ENCODE measurements around the gene TPK1.
"Not testable (repeated sequence)": the region's sequence is repeated elsewhere in the genome, so short reads cannot be mapped to it uniquely, and the experiment has no call there.

The TPK1 gene

GRCh38 chr7:144596953-144597352 is 238.9 kb downstream of the TPK1 start:
- TF ChIP-seq POLR2A (IDR thresholded peaks at IDR 0.05; ENCODE audit: low read depth, low read length), result no peak
- TF ChIP-seq POLR2AphosphoS5 (IDR thresholded peaks at IDR 0.05; ENCODE audit: low read depth, low read length), result no peak
- no peak for TF ChIP-seq TAF1 (IDR thresholded peaks at IDR 0.05; ENCODE audit: borderline replicate concordance, low read depth, low read length)
- DNase-seq (ENCODE audit: insufficient read length), result no peak
- no peak for FAIRE-seq

- DNase-seq (ENCODE audit: insufficient read length), result no peak
- TF ChIP-seq POLR2AphosphoS5 (IDR thresholded peaks at IDR 0.05; ENCODE audit: low read depth, low read length), result no peak
- TF ChIP-seq POLR2A (IDR thresholded peaks at IDR 0.05; ENCODE audit: low read depth, low read length), result no peak
- no peak for TF ChIP-seq TAF1 (IDR thresholded peaks at IDR 0.05; ENCODE audit: borderline replicate concordance, low read depth, low read length)
- FAIRE-seq, result no peak
These were observed 241.3 kb downstream of the TPK1 start for GRCh38 chr7:144594580-144594979.

- TF ChIP-seq TAF1 (IDR thresholded peaks at IDR 0.05; ENCODE audit: borderline replicate concordance, low read depth, low read length), result no peak
- TF ChIP-seq POLR2A (IDR thresholded peaks at IDR 0.05; ENCODE audit: low read depth, low read length), result no peak
- no peak for TF ChIP-seq POLR2AphosphoS5 (IDR thresholded peaks at IDR 0.05; ENCODE audit: low read depth, low read length)
- DNase-seq (ENCODE audit: insufficient read length), result no peak
- no peak for FAIRE-seq
These were observed 247.2 kb downstream of the TPK1 start for GRCh38 chr7:144588559-144589051.

GRCh38 chr7:144587701-144588100 is 248.2 kb downstream of the TPK1 start:
- no peak for FAIRE-seq
- TF ChIP-seq POLR2A (IDR thresholded peaks at IDR 0.05; ENCODE audit: low read depth, low read length), result no peak
- no peak for TF ChIP-seq TAF1 (IDR thresholded peaks at IDR 0.05; ENCODE audit: borderline replicate concordance, low read depth, low read length)
- no peak for TF ChIP-seq POLR2AphosphoS5 (IDR thresholded peaks at IDR 0.05; ENCODE audit: low read depth, low read length)
- no peak for DNase-seq (ENCODE audit: insufficient read length)

- TF ChIP-seq POLR2A (IDR thresholded peaks at IDR 0.05; ENCODE audit: low read depth, low read length) (no peak), TAF1 (IDR thresholded peaks at IDR 0.05; ENCODE audit: borderline replicate concordance, low read depth, low read length) (no peak), POLR2AphosphoS5 (IDR thresholded peaks at IDR 0.05; ENCODE audit: low read depth, low read length) (no peak)
- DNase-seq (ENCODE audit: insufficient read length) (no peak), FAIRE-seq (no peak)
These were observed 251.1 kb downstream of the TPK1 start for GRCh38 chr7:144584726-144585125.

GRCh38 chr7:144579687-144580086 is 256.2 kb downstream of the TPK1 start:
- no peak for FAIRE-seq
- DNase-seq (ENCODE audit: insufficient read length), result no peak
- no peak for TF ChIP-seq POLR2AphosphoS5 (IDR thresholded peaks at IDR 0.05; ENCODE audit: low read depth, low read length)
- TF ChIP-seq POLR2A (IDR thresholded peaks at IDR 0.05; ENCODE audit: low read depth, low read length), result no peak
- no peak for TF ChIP-seq TAF1 (IDR thresholded peaks at IDR 0.05; ENCODE audit: borderline replicate concordance, low read depth, low read length)

GRCh38 chr7:144575456-144575855 is 260.4 kb downstream of the TPK1 start:
- FAIRE-seq (no peak), DNase-seq (ENCODE audit: insufficient read length) (no peak)
- TF ChIP-seq POLR2AphosphoS5 (IDR thresholded peaks at IDR 0.05; ENCODE audit: low read depth, low read length) (no peak), TAF1 (IDR thresholded peaks at IDR 0.05; ENCODE audit: borderline replicate concordance, low read depth, low read length) (no peak), POLR2A (IDR thresholded peaks at IDR 0.05; ENCODE audit: low read depth, low read length) (no peak)

GRCh38 chr7:144574753-144575152 is 261.1 kb downstream of the TPK1 start:
- not testable (repeated sequence) for DNase-seq (ENCODE audit: insufficient read length); FAIRE-seq

GRCh38 chr7:144568233-144568632 is 267.6 kb downstream of the TPK1 start:
- TF ChIP-seq POLR2A (IDR thresholded peaks at IDR 0.05; ENCODE audit: low read depth, low read length) (no peak), TAF1 (IDR thresholded peaks at IDR 0.05; ENCODE audit: borderline replicate concordance, low read depth, low read length) (no peak), POLR2AphosphoS5 (IDR thresholded peaks at IDR 0.05; ENCODE audit: low read depth, low read length) (no peak)
- no peak for FAIRE-seq
- no peak for DNase-seq (ENCODE audit: insufficient read length)

- FAIRE-seq (no peak), DNase-seq (ENCODE audit: insufficient read length) (no peak)
- TF ChIP-seq POLR2AphosphoS5 (IDR thresholded peaks at IDR 0.05; ENCODE audit: low read depth, low read length), result no peak
- TF ChIP-seq TAF1 (IDR thresholded peaks at IDR 0.05; ENCODE audit: borderline replicate concordance, low read depth, low read length), result no peak
- no peak for TF ChIP-seq POLR2A (IDR thresholded peaks at IDR 0.05; ENCODE audit: low read depth, low read length)
These were observed 270.3 kb downstream of the TPK1 start for GRCh38 chr7:144565586-144565985.

GRCh38 chr7:144549861-144550260 is 286.0 kb downstream of the TPK1 start:
- FAIRE-seq (no peak), DNase-seq (ENCODE audit: insufficient read length) (no peak)
- TF ChIP-seq POLR2A (IDR thresholded peaks at IDR 0.05; ENCODE audit: low read depth, low read length) (no peak), POLR2AphosphoS5 (IDR thresholded peaks at IDR 0.05; ENCODE audit: low read depth, low read length) (no peak), TAF1 (IDR thresholded peaks at IDR 0.05; ENCODE audit: borderline replicate concordance, low read depth, low read length) (no peak)

GRCh38 chr7:144548556-144548955 is 287.3 kb downstream of the TPK1 start:
- TF ChIP-seq POLR2A (IDR thresholded peaks at IDR 0.05; ENCODE audit: low read depth, low read length) (no peak), TAF1 (IDR thresholded peaks at IDR 0.05; ENCODE audit: borderline replicate concordance, low read depth, low read length) (no peak), POLR2AphosphoS5 (IDR thresholded peaks at IDR 0.05; ENCODE audit: low read depth, low read length) (no peak)
- FAIRE-seq (no peak), DNase-seq (ENCODE audit: insufficient read length) (no peak)

GRCh38 chr7:144547888-144548287 is 288.0 kb downstream of the TPK1 start:
- DNase-seq (ENCODE audit: insufficient read length) (no peak), FAIRE-seq (no peak)
- TF ChIP-seq POLR2A (IDR thresholded peaks at IDR 0.05; ENCODE audit: low read depth, low read length) (no peak), POLR2AphosphoS5 (IDR thresholded peaks at IDR 0.05; ENCODE audit: low read depth, low read length) (no peak), TAF1 (IDR thresholded peaks at IDR 0.05; ENCODE audit: borderline replicate concordance, low read depth, low read length) (no peak)

Data from GM12892 (cell line).